B cell (primary cell): ENCODE measurements around the gene GPC5. TPM values are rescaled to one million over a fixed set of nuclear protein-coding genes. Genes with fewer than 3 reads are reported as not detected.

Experiments
- ATAC-seq: fragments of 200-7000 bp; cut with Tn5 transposase; one replicate; pipeline ENCODE4 v1.10.0; 2021; ENCODE audit warnings: low read depth, mild to moderate bottlenecking, moderate number of reproducible peaks, moderate library complexity
- CTCF ChIA-PET: fragments of 350-600 bp; sonication (Branson Sonifier 250); formaldehyde crosslinking; loops from one replicate; lab custom pipeline; 2021; ENCODE audit warnings: antibody characterized with exemption, inconsistent platforms; lab: Charles Lee
- POLR2A ChIA-PET: fragments of 350-600 bp; sonication (Branson Sonifier 250); formaldehyde crosslinking; loops from one replicate; lab custom pipeline; 2021; ENCODE audit warnings: antibody characterized with exemption; lab: Charles Lee
- DNase-seq: peaks from one replicate; pipeline ENCODE4 v3.0.0; 2013
- H2AFZ ChIP-seq: 2 replicates; pipeline ENCODE4 v1.6.1; 2012; ENCODE audit warnings: mild to moderate bottlenecking, low read depth, low read length; ENCODE audit not compliant: insufficient read depth, poor library complexity, severe bottlenecking
- H3K27ac ChIP-seq, 2 donors: 1 replicate in 1 of 2; 2 replicates in 1 of 2; pipeline ENCODE4 v1.5.1; 2012 to 2013; ENCODE audit warnings: low read length in 2 of 2, mild to moderate bottlenecking in 2 of 2, moderate library complexity in 1 of 2
- H3K27me3 ChIP-seq, 4 experiments: fragments of 200-600 bp in 1 of 4; sonication (generic) in 1 of 4; replicated peaks in 1 of 4; 1 replicate in 2 of 4; 2 replicates in 2 of 4; pipeline versions ENCODE4 v1.6.1 to v1.7.0; 2013 to 2016; ENCODE audit warnings: low read length in 3 of 4, mild to moderate bottlenecking in 2 of 4, mixed read lengths in 1 of 4, moderate library complexity in 1 of 4; ENCODE audit not compliant: insufficient read depth in 4 of 4, control insufficient read depth in 3 of 4; ENCODE audit errors: control extremely low read depth in 1 of 4
- H3K36me3 ChIP-seq, 2 experiments: replicated peaks in 1 of 2; 1 replicate in 1 of 2; 2 replicates in 1 of 2; pipeline versions ENCODE4 v1.6.1 to v1.7.1; 2013; ENCODE audit warnings: low read length in 1 of 2; ENCODE audit not compliant: insufficient read depth in 2 of 2, control insufficient read depth in 1 of 2; ENCODE audit errors: control extremely low read depth in 1 of 2, extremely low read depth in 1 of 2
- H3K4me1 ChIP-seq, 2 donors: fragments of 200-600 bp in 1 of 2; sonication (generic) in 1 of 2; 1 replicate in 1 of 2; 2 replicates in 1 of 2; pipeline versions ENCODE4 v1.5.1 to v1.6.1; 2013 to 2017; ENCODE audit warnings: low read length in 2 of 2; ENCODE audit not compliant: control insufficient read depth in 2 of 2, insufficient read depth in 2 of 2
- H3K4me2 ChIP-seq: replicated peaks from 2 replicates; pipeline ENCODE3; 2012; ENCODE audit warnings: mild to moderate bottlenecking, low read depth, low read length; ENCODE audit not compliant: poor library complexity, severe bottlenecking
- H3K4me3 ChIP-seq, 5 experiments: fragments of 200-600 bp in 1 of 5; sonication (generic) in 1 of 5; 1 replicate in 3 of 5; 2 replicates in 2 of 5; pipeline versions ENCODE4 v1.5.1 to v1.7.0; 2011 to 2016; ENCODE audit warnings: low read length in 4 of 5, mild to moderate bottlenecking in 4 of 5, low read depth in 2 of 5, control low read depth in 1 of 5, moderate library complexity in 1 of 5; ENCODE audit not compliant: insufficient read depth in 1 of 5; ENCODE audit errors: control extremely low read depth in 1 of 5, extremely low read depth in 1 of 5
- H3K79me2 ChIP-seq: fragments of 200-600 bp; sonication (generic); one replicate; pipeline ENCODE4 v1.6.0; 2016; ENCODE audit warnings: low read length; ENCODE audit not compliant: control insufficient read depth, insufficient read depth
- H3K9ac ChIP-seq: fragments of 200-600 bp; sonication (generic); 2 replicates; pipeline ENCODE4 v1.6.1; 2017; ENCODE audit warnings: mild to moderate bottlenecking, low read length, moderate library complexity
- H3K9me3 ChIP-seq, 3 donors: one replicate each; pipeline versions ENCODE4 v1.6.1 to v1.7.1; 2013; ENCODE audit warnings: low read length in 2 of 3; ENCODE audit not compliant: control insufficient read depth in 2 of 3, insufficient read depth in 1 of 3; ENCODE audit errors: control extremely low read depth in 1 of 3
- H4K20me1 ChIP-seq: 2 replicates; pipeline ENCODE4 v1.6.0; 2012; ENCODE audit warnings: mild to moderate bottlenecking, low read length; ENCODE audit not compliant: insufficient read depth, control insufficient read depth, poor library complexity, severe bottlenecking
- H3K27ac Mint-ChIP-seq: one replicate; pipeline ENCODE4 v1.8.0; 2021; ENCODE audit warnings: mixed read lengths
- H3K27me3 Mint-ChIP-seq: one replicate; pipeline ENCODE4 v1.8.0; 2021; ENCODE audit warnings: mixed read lengths
- H3K4me1 Mint-ChIP-seq: one replicate; pipeline ENCODE4 v1.8.0; 2021; ENCODE audit warnings: mixed read lengths
- H3K4me3 Mint-ChIP-seq: one replicate; pipeline ENCODE4 v1.8.0; 2021; ENCODE audit warnings: mixed read lengths
- H3K9me3 Mint-ChIP-seq: one replicate; pipeline ENCODE4 v1.8.0; 2022; ENCODE audit warnings: mixed read lengths; ENCODE audit not compliant: insufficient read depth
- EZH2 ChIP-seq: IDR thresholded peaks from 2 replicates; pipeline ENCODE4 v1.6.1; 2012; ENCODE audit warnings: borderline replicate concordance, low read depth, mild to moderate bottlenecking, moderate library complexity, low read length; ENCODE audit not compliant: insufficient read depth, poor library complexity, severe bottlenecking
- WGBS: methylation state at CpG from one replicate; pipeline ENCODE4 v1.1.5; 2013; ENCODE audit warnings: missing lambda C conversion rate; ENCODE audit not compliant: insufficient coverage; 5-methylcytosine and 5-hydroxymethylcytosine counted together
- intact Hi-C: fragments of 100-400 bp; cut with micrococcal nuclease; formaldehyde crosslinking; loops from one replicate; pipeline ENCODE4 v1.10.0; 2022
- polyA plus RNA-seq: library from polyadenylated mRNA; depleted of rRNA; stranded (reverse); fragments of >200 nt; gene quantifications from 2 replicates; pipeline ENCODE4 v1.2.3, GENCODE V29; 2012
- total RNA-seq, 2 donors: library from RNA; stranded (reverse); fragments of 120-200 nt in 1 of 2; gene quantifications; 1 replicate in 1 of 2; 2 replicates in 1 of 2; pipeline versions ENCODE4 v1.2.3 to v1.2.4, GENCODE V29; 2013 to 2022
- TF ChIP-seq, protein P1 (sequence below): fragments of 200-600 bp; IDR thresholded peaks from one replicate; pipeline ENCODE4 v1.8.0; 2022; ENCODE audit warnings: antibody characterized with exemption, mild to moderate bottlenecking

GPC5 gene
- total and polyA plus RNA-seq, 2 donors (not counting 1 experiment from before 2014, with no cell fraction given): 0.15 to 0.30 TPM

DNA sequence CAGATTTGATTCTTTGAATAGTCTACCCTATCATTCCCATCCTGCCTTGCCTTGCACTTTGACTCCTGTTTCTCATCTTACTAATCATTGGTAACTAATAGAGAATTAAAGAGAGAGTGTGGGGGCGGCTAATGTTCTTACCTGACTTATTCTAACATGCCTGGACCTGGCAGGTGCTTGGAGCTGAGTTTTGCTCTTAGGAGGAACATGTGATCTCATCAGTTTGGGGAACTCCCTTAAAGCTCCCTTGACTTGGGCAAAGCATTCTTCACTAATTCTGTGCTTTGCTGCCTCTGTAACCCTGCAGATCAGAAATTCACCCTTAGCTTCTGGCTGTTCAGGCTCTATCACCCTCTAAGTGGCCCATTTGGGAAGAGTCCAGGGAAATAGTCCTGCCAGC, 861.1 kb downstream of the GPC5 start:
- intact Hi-C loops: no loop called here
- H4K20me1 ChIP-seq: no peaks in the 10 kb centered on the region
- H3K79me2 ChIP-seq: no peaks in the 10 kb centered on the region
- no peaks in the 10 kb centered on the region for H3K27me3 ChIP-seq
- H3K27ac ChIP-seq: no peak overlapping the region
- H3K9ac ChIP-seq: no peak overlapping the region
- Mint-ChIP-seq H3K9me3 (peaks cover 3% of the 10 kb centered on the region), H3K4me3 (no peak overlapping the region), H3K27ac (no peak overlapping the region), H3K4me1 (no peaks in the 10 kb centered on the region), H3K27me3 (no peaks in the 10 kb centered on the region)
- DNase-seq (no peak), ATAC-seq (no peak)
- H3K4me3 ChIP-seq: no peak overlapping the region
- no peaks in the 10 kb centered on the region for H3K36me3 ChIP-seq
- H3K4me1 ChIP-seq: no peaks in the 10 kb centered on the region
- no CpG with 5 or more reads among the region's 1 CpG for WGBS
- no peak overlapping the region for H2AFZ ChIP-seq
- no peak overlapping the region for H3K4me2 ChIP-seq
- TF ChIP-seq, protein P1, sequence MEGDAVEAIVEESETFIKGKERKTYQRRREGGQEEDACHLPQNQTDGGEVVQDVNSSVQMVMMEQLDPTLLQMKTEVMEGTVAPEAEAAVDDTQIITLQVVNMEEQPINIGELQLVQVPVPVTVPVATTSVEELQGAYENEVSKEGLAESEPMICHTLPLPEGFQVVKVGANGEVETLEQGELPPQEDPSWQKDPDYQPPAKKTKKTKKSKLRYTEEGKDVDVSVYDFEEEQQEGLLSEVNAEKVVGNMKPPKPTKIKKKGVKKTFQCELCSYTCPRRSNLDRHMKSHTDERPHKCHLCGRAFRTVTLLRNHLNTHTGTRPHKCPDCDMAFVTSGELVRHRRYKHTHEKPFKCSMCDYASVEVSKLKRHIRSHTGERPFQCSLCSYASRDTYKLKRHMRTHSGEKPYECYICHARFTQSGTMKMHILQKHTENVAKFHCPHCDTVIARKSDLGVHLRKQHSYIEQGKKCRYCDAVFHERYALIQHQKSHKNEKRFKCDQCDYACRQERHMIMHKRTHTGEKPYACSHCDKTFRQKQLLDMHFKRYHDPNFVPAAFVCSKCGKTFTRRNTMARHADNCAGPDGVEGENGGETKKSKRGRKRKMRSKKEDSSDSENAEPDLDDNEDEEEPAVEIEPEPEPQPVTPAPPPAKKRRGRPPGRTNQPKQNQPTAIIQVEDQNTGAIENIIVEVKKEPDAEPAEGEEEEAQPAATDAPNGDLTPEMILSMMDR: no peak
- TF ChIP-seq EZH2: no peak
- POLR2A ChIA-PET: no interaction called here
- H3K9me3 ChIP-seq: no peaks in the 10 kb centered on the region
- CTCF ChIA-PET: no interaction called here

DNA sequence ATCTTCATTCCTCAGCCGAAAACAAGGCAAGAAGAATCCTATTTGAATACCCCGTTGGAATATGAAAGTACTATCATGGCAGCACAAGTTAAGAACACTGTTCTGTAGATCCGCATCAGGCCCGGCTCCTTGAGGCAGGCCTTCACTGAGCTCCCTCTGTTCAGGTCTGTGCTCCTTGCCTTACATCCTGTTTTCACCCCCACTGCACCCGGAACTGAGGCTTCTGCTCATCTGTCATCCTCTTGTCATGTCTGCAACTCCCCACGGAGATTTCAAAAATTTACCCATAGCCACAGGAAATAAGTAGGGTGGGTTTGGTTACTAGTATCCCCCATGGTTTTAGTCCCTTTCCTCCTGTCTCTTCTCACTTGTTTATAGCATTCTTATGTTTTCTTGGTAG, 861.9 kb downstream of the GPC5 start:
- H3K27me3 ChIP-seq: no peaks in the 10 kb centered on the region
- ATAC-seq: no peak
- CTCF ChIA-PET: no interaction called here
- no peaks in the 10 kb centered on the region for H3K36me3 ChIP-seq
- POLR2A ChIA-PET: no interaction called here
- H3K4me2 ChIP-seq: no peak overlapping the region
- no peak overlapping the region for H3K27ac Mint-ChIP-seq
- no peak overlapping the region for H2AFZ ChIP-seq
- H3K27ac ChIP-seq: no peak overlapping the region
- no peak overlapping the region for H3K4me3 ChIP-seq
- TF ChIP-seq EZH2: no peak
- TF ChIP-seq, protein P1: no peak
- H3K9me3 Mint-ChIP-seq: peaks cover 3% of the 10 kb centered on the region
- no peaks in the 10 kb centered on the region for H3K79me2 ChIP-seq
- 89% methylated on average over 4 of the region's 6 CpGs for WGBS
- H3K27me3 Mint-ChIP-seq: no peaks in the 10 kb centered on the region
- no peak for DNase-seq
- no peak overlapping the region for H3K9ac ChIP-seq
- H3K9me3 ChIP-seq: no peaks in the 10 kb centered on the region
- H3K4me3 Mint-ChIP-seq: no peak overlapping the region
- H4K20me1 ChIP-seq: no peaks in the 10 kb centered on the region
- H3K4me1 ChIP-seq: no peaks in the 10 kb centered on the region
- intact Hi-C loops: no loop called here
- no peaks in the 10 kb centered on the region for H3K4me1 Mint-ChIP-seq
